GM06990 (cell line): ENCODE measurements around the gene IGHMBP2.

Experiments used
- DNase-seq: peaks from one replicate; pipeline ENCODE4 v3.0.0-alpha.2; 2011; ENCODE audit not compliant: insufficient read length; ENCODE audit errors: extremely low read depth
- H3K27me3 ChIP-seq: replicated peaks from 2 replicates; pipeline ENCODE4 v1.6.0; 2011; ENCODE audit warnings: low read length; ENCODE audit not compliant: control insufficient read depth, insufficient read depth
- H3K36me3 ChIP-seq: 2 replicates; pipeline ENCODE4 v1.5.1; 2011; ENCODE audit warnings: low read length; ENCODE audit not compliant: control insufficient read depth, insufficient read depth
- H3K4me3 ChIP-seq: replicated peaks from 2 replicates; pipeline ENCODE4 v1.5.1; 2011; ENCODE audit warnings: low read depth, mild to moderate bottlenecking, control low read depth, low read length
- TF ChIP-seq, protein P1 (sequence below): IDR thresholded peaks from 2 replicates; pipeline ENCODE4 v1.5.1; 2011; ENCODE audit warnings: low read length, control low read depth, mild to moderate bottlenecking, inconsistent platforms; ENCODE audit not compliant: insufficient read depth, poor library complexity, severe bottlenecking

IGHMBP2 gene

DNA sequence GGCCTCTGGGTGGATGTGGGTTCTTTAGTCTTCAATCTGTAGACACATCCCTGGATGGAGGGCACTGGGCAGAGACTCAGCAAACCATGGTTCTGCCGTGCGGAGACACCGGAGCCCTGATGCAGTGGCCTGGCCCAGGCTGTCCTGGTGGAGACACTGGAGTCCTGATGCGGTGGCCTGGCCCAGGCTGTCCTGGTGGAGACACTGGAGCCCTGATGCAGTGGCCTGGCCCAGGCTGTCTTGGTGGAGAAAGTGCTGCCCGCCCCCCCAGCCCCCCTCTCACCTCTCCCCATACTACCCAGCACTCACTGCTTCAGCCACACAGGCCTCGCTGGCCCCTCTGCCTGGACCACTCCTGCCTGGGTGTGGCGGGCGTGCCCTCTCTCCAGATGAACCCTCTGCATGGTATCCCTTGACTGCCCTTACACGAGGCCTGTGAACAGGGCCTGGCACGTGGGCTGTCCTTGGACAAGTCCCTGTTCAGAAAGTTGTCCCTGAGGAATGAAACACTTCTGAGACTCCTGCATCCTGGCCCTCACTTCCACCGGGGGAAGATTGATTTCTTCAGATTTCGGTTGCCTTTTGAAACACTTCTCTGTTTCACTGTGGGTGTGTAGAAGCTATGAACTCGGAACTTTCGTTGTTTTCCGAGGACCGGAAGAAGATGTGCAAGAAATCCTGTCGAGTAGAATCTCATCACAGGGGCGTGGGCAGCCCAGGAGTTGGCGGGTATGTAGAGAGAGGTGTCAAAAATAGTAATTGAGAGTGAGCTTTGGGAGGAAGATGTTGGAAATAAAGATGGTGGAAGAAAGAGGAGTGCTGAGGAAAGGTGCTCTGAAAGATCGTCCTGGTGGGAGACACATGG lies 26.2 kb downstream of the IGHMBP2 start:
- H3K4me3 ChIP-seq = no peak overlapping the region
- DNase-seq = no peak
- peaks cover 28% of the 10 kb centered on the region for H3K36me3 ChIP-seq
- TF ChIP-seq, protein P1, sequence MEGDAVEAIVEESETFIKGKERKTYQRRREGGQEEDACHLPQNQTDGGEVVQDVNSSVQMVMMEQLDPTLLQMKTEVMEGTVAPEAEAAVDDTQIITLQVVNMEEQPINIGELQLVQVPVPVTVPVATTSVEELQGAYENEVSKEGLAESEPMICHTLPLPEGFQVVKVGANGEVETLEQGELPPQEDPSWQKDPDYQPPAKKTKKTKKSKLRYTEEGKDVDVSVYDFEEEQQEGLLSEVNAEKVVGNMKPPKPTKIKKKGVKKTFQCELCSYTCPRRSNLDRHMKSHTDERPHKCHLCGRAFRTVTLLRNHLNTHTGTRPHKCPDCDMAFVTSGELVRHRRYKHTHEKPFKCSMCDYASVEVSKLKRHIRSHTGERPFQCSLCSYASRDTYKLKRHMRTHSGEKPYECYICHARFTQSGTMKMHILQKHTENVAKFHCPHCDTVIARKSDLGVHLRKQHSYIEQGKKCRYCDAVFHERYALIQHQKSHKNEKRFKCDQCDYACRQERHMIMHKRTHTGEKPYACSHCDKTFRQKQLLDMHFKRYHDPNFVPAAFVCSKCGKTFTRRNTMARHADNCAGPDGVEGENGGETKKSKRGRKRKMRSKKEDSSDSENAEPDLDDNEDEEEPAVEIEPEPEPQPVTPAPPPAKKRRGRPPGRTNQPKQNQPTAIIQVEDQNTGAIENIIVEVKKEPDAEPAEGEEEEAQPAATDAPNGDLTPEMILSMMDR = no peak
- H3K27me3 ChIP-seq = no peaks in the 10 kb centered on the region

DNA sequence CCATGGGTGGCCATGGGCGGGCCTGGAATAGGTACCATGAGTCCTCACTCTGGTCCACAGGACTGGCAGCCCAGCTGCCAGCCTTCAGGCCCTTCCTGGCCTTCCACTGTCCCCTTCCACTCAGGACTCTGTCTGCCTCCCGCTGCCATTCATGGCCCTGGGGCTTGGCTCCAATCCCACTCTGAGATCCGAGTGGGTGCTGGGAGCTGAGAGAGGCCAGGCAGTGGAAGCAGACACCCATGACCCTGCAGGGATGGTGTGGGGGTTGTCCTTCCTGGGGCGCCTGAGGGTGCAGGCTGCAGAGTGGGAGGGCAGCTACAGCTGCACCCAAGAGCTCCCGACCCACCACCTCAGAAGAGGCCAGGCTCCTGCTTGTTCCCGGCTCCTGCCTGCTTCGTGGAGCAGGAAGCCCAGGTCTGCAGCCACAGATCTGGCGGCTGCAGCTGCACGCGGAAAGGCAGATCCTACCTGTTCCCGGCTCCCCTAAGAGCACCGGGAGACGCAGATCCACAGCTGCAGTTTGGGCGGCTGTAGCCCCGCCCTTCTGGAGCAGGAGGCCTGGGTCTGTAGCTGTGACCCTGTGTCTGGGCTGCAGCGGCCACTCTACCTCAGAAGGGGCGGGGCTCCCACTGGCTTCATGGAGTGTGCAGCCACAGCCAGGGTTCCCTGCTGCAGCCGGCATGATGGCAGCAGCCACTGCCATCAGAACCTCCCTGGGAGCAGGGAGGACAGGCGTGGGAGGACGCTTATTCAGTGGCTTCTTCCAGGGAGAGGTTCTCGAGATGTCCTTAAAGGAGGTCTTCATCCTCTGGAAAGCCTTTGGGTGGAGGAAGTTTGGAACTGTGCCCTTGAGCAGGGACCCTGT lies 27.5 kb downstream of the IGHMBP2 start:
- Histone ChIP-seq H3K36me3 (peaks cover 34% of the 10 kb centered on the region), H3K27me3 (no peaks in the 10 kb centered on the region), H3K4me3 (no peak overlapping the region)
- no peak for DNase-seq
- TF ChIP-seq, protein P1 = no peak

DNA sequence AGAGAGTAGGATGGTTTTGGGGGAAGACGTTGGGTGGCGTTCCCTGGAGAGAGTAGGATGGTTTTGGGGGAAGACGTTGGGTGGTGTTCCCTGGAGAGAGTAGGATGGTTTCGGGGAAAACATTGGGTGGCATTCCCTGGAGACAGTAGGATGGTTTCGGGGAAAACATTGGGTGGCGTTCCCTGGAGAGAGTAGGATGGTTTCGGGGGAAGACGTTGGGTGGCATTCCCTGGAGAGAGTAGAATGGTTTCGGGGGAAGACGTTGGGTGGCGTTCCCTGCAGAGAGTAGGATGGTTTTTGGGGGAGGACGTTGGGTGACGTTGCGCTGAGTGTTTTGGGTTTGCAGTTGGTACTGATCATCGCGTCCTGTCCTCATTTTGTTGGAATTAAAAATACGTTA lies 28.2 kb downstream of the IGHMBP2 start:
- Histone ChIP-seq H3K27me3 (no peaks in the 10 kb centered on the region), H3K36me3 (peaks cover 41% of the 10 kb centered on the region), H3K4me3 (no peak overlapping the region)
- DNase-seq = no peak
- TF ChIP-seq, protein P1 = no peak

DNA sequence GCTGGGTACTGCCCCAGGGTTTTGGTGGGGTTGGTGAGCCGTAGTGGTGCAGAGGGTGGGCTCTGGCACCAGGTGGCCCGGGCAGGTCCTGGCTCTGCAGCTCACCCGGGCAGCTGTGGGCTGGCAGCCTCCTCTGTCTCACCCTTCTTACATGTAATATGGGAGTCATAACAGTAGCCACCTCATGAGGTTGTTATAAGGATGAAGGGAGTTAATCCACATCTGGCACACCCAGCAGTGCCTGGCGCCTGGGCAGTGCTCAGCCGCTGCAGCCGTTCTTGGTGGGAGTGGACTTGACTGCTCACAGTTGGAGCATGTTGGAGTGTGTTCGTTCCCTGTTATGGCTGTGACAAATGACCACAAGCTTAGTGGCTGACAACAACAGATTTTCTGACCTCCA lies 28.7 kb downstream of the IGHMBP2 start:
- no peak for DNase-seq
- no peaks in the 10 kb centered on the region for H3K27me3 ChIP-seq
- peaks cover 44% of the 10 kb centered on the region for H3K36me3 ChIP-seq
- no peak overlapping the region for H3K4me3 ChIP-seq
- TF ChIP-seq, protein P1 = no peak

DNA sequence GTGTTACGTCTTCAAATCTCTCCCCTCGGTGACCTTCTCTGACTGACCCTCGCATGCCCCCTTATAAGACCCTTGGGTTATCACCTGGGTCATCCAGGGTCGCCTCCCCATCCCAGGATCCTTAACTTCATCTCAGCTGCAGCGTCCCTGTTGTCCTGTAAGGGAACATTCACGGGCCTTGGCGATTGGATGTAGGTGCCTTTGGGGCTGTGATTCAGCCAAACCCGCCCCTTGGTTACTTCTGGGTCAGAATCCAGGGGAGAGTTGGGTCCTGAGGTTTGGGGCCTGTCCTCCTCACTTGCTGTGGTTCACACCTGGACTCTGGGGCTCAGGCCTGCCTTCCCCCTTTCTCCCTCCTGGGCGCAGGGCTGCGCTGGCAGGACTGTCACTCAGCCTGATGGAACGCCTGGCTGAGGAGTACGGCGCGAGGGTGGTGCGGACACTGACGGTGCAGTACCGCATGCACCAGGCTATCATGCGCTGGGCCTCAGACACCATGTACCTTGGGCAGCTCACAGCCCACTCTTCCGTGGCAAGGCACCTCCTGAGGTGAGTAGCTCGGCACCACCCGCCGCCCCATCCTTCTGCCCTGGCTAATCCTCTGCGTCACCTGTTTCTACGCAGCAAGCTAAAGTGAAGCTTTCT lies 29.4 kb downstream of the IGHMBP2 start:
- TF ChIP-seq, protein P1 = no peak
- H3K27me3 ChIP-seq = no peaks in the 10 kb centered on the region
- peaks cover 43% of the 10 kb centered on the region for H3K36me3 ChIP-seq
- H3K4me3 ChIP-seq = no peak overlapping the region
- no peak for DNase-seq
